Keratinocyte (primary cell): ENCODE data around the gene VANGL2. TPM values are rescaled to one million over a fixed set of nuclear protein-coding genes. Genes with fewer than 3 reads are reported as not detected.

ENCODE experiments used
- DNase-seq: peaks from one replicate; pipeline ENCODE4 v3.0.0-alpha.2; 2011; ENCODE audit warnings: low read depth, missing footprints, low spot score
- FAIRE-seq: peaks from 2 replicates; lab custom pipeline; 2011; peaks lifted over from hg19 to GRCh38; lab: Jason Lieb, UNC
- H2AFZ ChIP-seq: 2 replicates; pipeline ENCODE4 v1.6.0; 2012; ENCODE audit warnings: low read length, control low read depth, inconsistent platforms; ENCODE audit not compliant: control insufficient read depth
- H3K27ac ChIP-seq: 2 replicates; pipeline ENCODE4 v1.5.1; 2011; ENCODE audit warnings: low read length; ENCODE audit not compliant: control insufficient read depth, insufficient read depth
- H3K27me3 ChIP-seq: 3 replicates; pipeline ENCODE4 v1.6.0; 2011; ENCODE audit warnings: low read length; ENCODE audit not compliant: control insufficient read depth, insufficient read depth; ENCODE audit errors: extremely low read depth
- H3K36me3 ChIP-seq, 2 experiments: 2 replicates in 1 of 2; 3 replicates in 1 of 2; pipeline ENCODE4 v1.5.1; 2011; ENCODE audit warnings: low read length in 2 of 2, mild to moderate bottlenecking in 1 of 2; ENCODE audit not compliant: control insufficient read depth in 2 of 2, insufficient read depth in 2 of 2; ENCODE audit errors: extremely low read depth in 1 of 2
- H3K4me1 ChIP-seq: 3 replicates; pipeline ENCODE4 v1.5.1; 2011; ENCODE audit warnings: low read length; ENCODE audit not compliant: control insufficient read depth, insufficient read depth; ENCODE audit errors: extremely low read depth
- H3K4me2 ChIP-seq: 3 replicates; pipeline ENCODE4 v1.6.0; 2011; ENCODE audit warnings: low read depth, low read length; ENCODE audit not compliant: control insufficient read depth, insufficient read depth; ENCODE audit errors: extremely low read depth
- H3K4me3 ChIP-seq, 3 experiments: fragments of 200-600 bp in 1 of 3; sonication (generic) in 1 of 3; 2 replicates in 2 of 3; 3 replicates in 1 of 3; pipeline ENCODE4 v1.5.1; 2011 to 2016; ENCODE audit warnings: low read length in 3 of 3, mild to moderate bottlenecking in 3 of 3, control low read depth in 2 of 3, inconsistent platforms in 1 of 3, low read depth in 1 of 3, mixed read lengths in 1 of 3, mixed run types in 1 of 3, moderate library complexity in 1 of 3; ENCODE audit not compliant: control insufficient read depth in 2 of 3, insufficient read depth in 2 of 3; ENCODE audit errors: extremely low read depth in 1 of 3
- H3K79me2 ChIP-seq: 2 replicates; pipeline ENCODE4 v1.6.0; 2012; ENCODE audit warnings: low read length; ENCODE audit not compliant: control insufficient read depth, insufficient read depth
- H3K9ac ChIP-seq: 3 replicates; pipeline ENCODE4 v1.6.0; 2011; ENCODE audit warnings: low read length; ENCODE audit not compliant: control insufficient read depth, insufficient read depth; ENCODE audit errors: extremely low read depth
- H3K9me1 ChIP-seq: 3 replicates; pipeline ENCODE4 v1.6.0; 2011; ENCODE audit warnings: low read length; ENCODE audit not compliant: control insufficient read depth, insufficient read depth; ENCODE audit errors: extremely low read depth
- H3K9me3 ChIP-seq: 2 replicates; pipeline ENCODE4 v1.5.1; 2012; ENCODE audit warnings: low read depth, low read length; ENCODE audit not compliant: control insufficient read depth
- H4K20me1 ChIP-seq: 3 replicates; pipeline ENCODE4 v1.6.0; 2011; ENCODE audit warnings: low read length; ENCODE audit not compliant: control insufficient read depth, insufficient read depth; ENCODE audit errors: extremely low read depth
- CTCF ChIP-seq, 3 experiments: IDR thresholded peaks in 1 of 3; conservative IDR thresholded peaks in 1 of 3; optimal IDR thresholded peaks in 1 of 3; 2 replicates in 2 of 3; 3 replicates in 1 of 3; pipeline versions ENCODE3 to v1.5.1; 2011; ENCODE audit warnings: low read length in 3 of 3, mild to moderate bottlenecking in 3 of 3, moderate library complexity in 2 of 3, control low read depth in 1 of 3, inconsistent platforms in 1 of 3; ENCODE audit not compliant: insufficient read depth in 2 of 3; ENCODE audit errors: extremely low read depth in 1 of 3
- EZH2 ChIP-seq: IDR thresholded peaks from one replicate; pipeline ENCODE4 v1.6.1; 2012; ENCODE audit warnings: inconsistent platforms, mild to moderate bottlenecking, low read length, moderate library complexity
- dilution Hi-C: fragments of 300-500 bp; cut with MboI; formaldehyde crosslinking; loops from one replicate; pipeline ENCODE4 v1.7.0; 2020; ENCODE audit warnings: low sequenced_read_pairs; ENCODE audit not compliant: extremely low pct_ligation_motif_present
- polyA plus RNA-seq, 5 experiments: library from polyadenylated mRNA; depleted of rRNA in 3 of 5; stranded (reverse) in 3 of 5; stranded (forward) in 1 of 5; unstranded in 1 of 5; fragments of >200 nt; gene quantifications; 1 replicate in 1 of 5; 2 replicates in 3 of 5; 3 replicates in 1 of 5; pipeline versions ENCODE4 v1.2.1 to v1.2.3, GENCODE V29; 2011 to 2012; ENCODE audit warnings: missing spikeins in 2 of 5, low read depth in 1 of 5, low replicate concordance in 1 of 5

The VANGL2 gene
- polyA plus RNA-seq, 1 donor (not counting 4 experiments of a cell fraction or from before 2014, with no cell fraction given) = 10.9 TPM

GRCh38 chr1:160406131-160406968 lies 6.0 kb downstream of the VANGL2 start:
- H3K9me3 ChIP-seq = no peaks in the 10 kb centered on the region
- peaks cover 71% of the 10 kb centered on the region for H3K4me1 ChIP-seq
- H4K20me1 ChIP-seq = no peaks in the 10 kb centered on the region
- no peaks in the 10 kb centered on the region for H3K36me3 ChIP-seq
- peak overlapping the region; percentile 3 for H3K4me2 ChIP-seq
- FAIRE-seq (peak; percentile 9), DNase-seq (no peak)
- peaks cover 5% of the 10 kb centered on the region for H3K79me2 ChIP-seq
- no peak overlapping the region for H3K4me3 ChIP-seq
- TF ChIP-seq CTCF (optimal IDR thresholded peaks at IDR 0.05 in 1 of 3, IDR thresholded peaks at IDR 0.05 in 1 of 3, conservative IDR thresholded peaks at IDR 0.05 in 1 of 3; ENCODE audit: extremely low read depth in 1 of 3, insufficient read depth in 2 of 3, low read length in 3 of 3) = no peak
- TF ChIP-seq EZH2 = no peak
- H3K27ac ChIP-seq = no peak overlapping the region
- H3K9me1 ChIP-seq = peaks cover 2% of the 10 kb centered on the region
- dilution Hi-C loops = no loop called here
- no peaks in the 10 kb centered on the region for H3K27me3 ChIP-seq
- H3K9ac ChIP-seq = no peak overlapping the region
- H2AFZ ChIP-seq = no peak overlapping the region

GRCh38 chr1:160407839-160408801 lies 7.8 kb downstream of the VANGL2 start:
- H3K9me3 ChIP-seq = no peaks in the 10 kb centered on the region
- peak overlapping the region; percentile 65 for H3K9ac ChIP-seq
- no peaks in the 10 kb centered on the region for H4K20me1 ChIP-seq
- H3K27me3 ChIP-seq = no peaks in the 10 kb centered on the region
- peak; percentile 75 for DNase-seq
- peak overlapping the region; percentile 73 for H2AFZ ChIP-seq
- H3K4me2 ChIP-seq = peak overlapping the region; percentile 90
- H3K36me3 ChIP-seq = no peaks in the 10 kb centered on the region
- peak overlapping the region; percentile 17 to 55 (median 52) for H3K4me3 ChIP-seq
- dilution Hi-C loops = no loop called here
- peak overlapping the region; percentile 86 for H3K27ac ChIP-seq
- TF ChIP-seq EZH2 (no peak), CTCF (optimal IDR thresholded peaks at IDR 0.05 in 1 of 3, IDR thresholded peaks at IDR 0.05 in 1 of 3, conservative IDR thresholded peaks at IDR 0.05 in 1 of 3; ENCODE audit: extremely low read depth in 1 of 3, insufficient read depth in 2 of 3, low read length in 3 of 3) (no peak)
- peaks cover 2% of the 10 kb centered on the region for H3K79me2 ChIP-seq
- no peaks in the 10 kb centered on the region for H3K9me1 ChIP-seq
- peak; percentile 91 for FAIRE-seq
- peaks cover 63% of the 10 kb centered on the region for H3K4me1 ChIP-seq
